Activated CD4-positive, alpha-beta T cell treated with anti-CD3 and anti-CD28 coated beads for 36 hours (primary cell): ENCODE data around the gene ALDOC. TPM values are rescaled to one million over a fixed set of nuclear protein-coding genes. Genes with fewer than 3 reads are reported as not detected.

Experiments used
- ATAC-seq: fragments of 200-7000 bp; cut with Tn5 transposase; one replicate; pipeline ENCODE4 v1.10.0; 2021; ENCODE audit warnings: mild to moderate bottlenecking, moderate library complexity
- CTCF ChIA-PET: fragments of 350-600 bp; sonication (Branson Sonifier 250); formaldehyde crosslinking; loops from one replicate; lab custom pipeline; 2021; ENCODE audit warnings: antibody characterized with exemption; lab: Charles Lee
- POLR2A ChIA-PET: fragments of 350-600 bp; sonication (Branson Sonifier 250); formaldehyde crosslinking; loops from one replicate; lab custom pipeline; 2021; ENCODE audit warnings: antibody characterized with exemption, inconsistent platforms; lab: Charles Lee
- DNase-seq: peaks from one replicate; pipeline ENCODE4 v3.0.0-alpha.2; 2020
- H3K27ac Mint-ChIP-seq: one replicate; pipeline ENCODE4 v1.8.0; 2021; ENCODE audit warnings: mixed read lengths
- H3K27me3 Mint-ChIP-seq: one replicate; pipeline ENCODE4 v1.8.0; 2021; ENCODE audit warnings: mixed read lengths
- H3K36me3 Mint-ChIP-seq: one replicate; pipeline ENCODE4 v1.8.0; 2021; ENCODE audit warnings: low read depth, mixed read lengths
- H3K4me1 Mint-ChIP-seq: one replicate; pipeline ENCODE4 v1.8.0; 2021; ENCODE audit warnings: mixed read lengths
- H3K4me3 Mint-ChIP-seq: one replicate; pipeline ENCODE4 v1.8.0; 2021; ENCODE audit warnings: mild to moderate bottlenecking, moderate library complexity, mixed read lengths
- H3K9me3 Mint-ChIP-seq: one replicate; pipeline ENCODE4 v1.8.0; 2021; ENCODE audit warnings: low read depth, mixed read lengths
- intact Hi-C, 2 experiments: fragments of 100-400 bp; cut with DNase I in 1 of 2; cut with micrococcal nuclease in 1 of 2; formaldehyde crosslinking; loops; one replicate each; pipeline versions ENCODE4 v1.14.2 to v1.15.1; 2022 to 2024; cut with DNase I, micrococcal nuclease
- total RNA-seq, 2 experiments: library from RNA; stranded (reverse); gene quantifications; one replicate each; pipeline ENCODE4 v1.2.3, GENCODE V29; 2021

ALDOC gene
- total RNA-seq, 2 experiments from 2014 or later, result 131 to 133 TPM

DNA sequence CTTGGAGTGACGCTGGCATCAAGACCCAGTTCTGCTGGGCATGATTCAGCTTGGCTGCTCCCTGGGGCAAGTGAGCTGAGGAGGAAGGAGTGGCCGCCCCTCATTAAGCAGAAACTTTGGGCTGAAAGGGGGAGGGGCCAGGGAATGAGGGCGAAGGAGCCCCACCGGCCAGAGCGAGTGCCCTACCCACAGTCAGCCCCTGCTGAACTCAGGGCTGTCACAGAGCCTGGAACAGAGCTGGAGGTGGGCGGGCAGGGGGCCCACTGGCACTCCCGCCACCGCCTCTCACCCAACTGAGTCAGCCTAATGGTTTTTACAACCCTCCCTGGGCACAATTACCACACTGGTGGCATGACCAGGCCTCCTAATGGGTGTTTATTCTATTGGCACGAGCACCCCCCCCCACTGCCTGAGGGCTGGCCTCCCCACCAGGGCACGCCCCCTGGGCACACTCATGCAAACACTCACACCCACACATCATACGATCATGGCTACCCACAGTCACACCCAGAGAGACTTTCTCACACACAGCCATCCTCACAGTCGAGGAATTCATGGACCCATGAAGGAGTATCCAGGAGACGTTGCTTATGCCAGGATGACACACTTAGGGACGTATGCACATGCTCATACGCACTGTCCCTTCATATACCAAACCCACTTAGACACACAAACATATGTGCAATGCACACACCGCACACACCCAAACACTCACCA lies 43.4 kb downstream of the ALDOC start:
- no peak for ATAC-seq
- intact Hi-C loops, result no loop called here
- Mint-ChIP-seq H3K4me1 (no peaks in the 10 kb centered on the region), H3K27me3 (no peaks in the 10 kb centered on the region), H3K27ac (no peak overlapping the region), H3K9me3 (no peaks in the 10 kb centered on the region), H3K4me3 (no peak overlapping the region), H3K36me3 (no peaks in the 10 kb centered on the region)
- DNase-seq, result no peak
- CTCF ChIA-PET, result no interaction called here
- POLR2A ChIA-PET, result no interaction called here

DNA sequence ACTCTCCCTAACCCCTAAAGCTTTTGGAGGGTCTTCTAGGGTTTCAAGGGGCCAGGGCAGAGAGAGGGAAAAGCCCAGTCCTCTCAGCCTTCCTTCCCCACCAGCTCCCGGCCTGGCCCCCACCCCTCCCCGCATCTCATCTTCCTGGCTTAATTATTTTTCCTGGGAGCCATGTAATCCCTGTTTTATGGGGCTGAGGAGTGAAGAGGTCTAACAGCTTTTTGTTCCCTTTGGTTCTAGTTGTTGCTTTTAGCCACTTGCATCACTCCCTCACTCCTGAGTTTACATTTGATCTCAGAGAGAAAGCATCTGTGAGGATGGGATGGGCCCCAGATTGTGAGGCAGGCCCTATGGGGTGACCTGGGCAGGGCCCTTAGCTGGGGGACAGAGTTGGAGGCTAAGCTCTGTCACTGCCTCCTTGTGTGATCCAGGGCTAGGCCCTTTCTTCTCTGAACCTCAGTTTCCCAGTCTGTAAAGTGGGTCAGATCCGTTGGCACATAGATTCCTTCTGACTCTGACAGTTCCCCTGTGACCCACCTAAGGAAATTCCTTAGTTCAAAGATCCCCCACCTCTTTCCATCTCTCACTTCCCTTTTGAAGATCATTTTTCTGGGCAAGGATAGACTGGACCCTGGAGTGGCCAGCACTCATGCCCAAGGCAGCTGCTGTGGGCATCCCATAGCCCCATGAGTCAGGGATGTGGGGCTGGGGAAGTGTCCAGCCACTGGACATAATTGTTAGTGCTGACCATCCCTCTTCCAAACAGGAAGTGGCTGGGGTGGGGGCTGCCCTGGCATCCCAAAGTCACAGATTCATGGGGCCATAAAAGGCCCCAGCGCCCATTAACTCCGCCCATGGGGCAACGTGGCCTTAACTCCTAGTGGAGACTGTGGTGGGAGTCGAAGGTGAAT lies 44.4 kb downstream of the ALDOC start:
- H3K9me3 Mint-ChIP-seq, result no peaks in the 10 kb centered on the region
- POLR2A ChIA-PET, result no interaction called here
- intact Hi-C loops, result no loop called here
- ATAC-seq, result no peak
- no peak overlapping the region for H3K4me3 Mint-ChIP-seq
- DNase-seq, result no peak
- H3K27me3 Mint-ChIP-seq, result no peaks in the 10 kb centered on the region
- H3K36me3 Mint-ChIP-seq, result no peaks in the 10 kb centered on the region
- H3K4me1 Mint-ChIP-seq, result no peaks in the 10 kb centered on the region
- H3K27ac Mint-ChIP-seq, result no peak overlapping the region
- CTCF ChIA-PET, result interaction anchor here (0.6 to 1.0 kb wide), 2 partner anchors 19 to 150 kb away, joined by 3 to 4 read pairs; no protein-coding TSS in a partner anchor

DNA sequence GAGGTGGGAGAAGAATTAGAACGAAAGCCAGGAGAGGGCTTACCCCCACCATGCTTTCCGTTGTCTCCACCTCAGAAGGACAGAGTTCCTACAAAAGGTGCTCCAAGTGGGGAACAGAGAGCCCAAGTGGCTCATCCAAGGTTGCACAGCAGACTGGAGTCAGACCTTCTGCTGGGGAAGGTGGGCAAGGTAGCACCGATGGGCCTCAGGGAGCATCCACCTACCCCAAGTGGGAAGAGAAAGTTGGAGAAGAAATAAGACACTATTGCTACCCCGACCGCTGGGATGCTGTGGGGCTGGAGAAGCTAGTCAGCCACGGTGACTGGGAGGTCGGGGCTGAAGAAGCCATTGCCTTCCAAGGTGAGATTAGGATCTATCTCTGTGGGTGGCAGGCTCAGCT lies 45.8 kb downstream of the ALDOC start:
- H3K4me3 Mint-ChIP-seq, result no peak overlapping the region
- no peaks in the 10 kb centered on the region for H3K36me3 Mint-ChIP-seq
- no peak overlapping the region for H3K27ac Mint-ChIP-seq
- ATAC-seq (no peak), DNase-seq (no peak)
- no peaks in the 10 kb centered on the region for H3K4me1 Mint-ChIP-seq
- no peaks in the 10 kb centered on the region for H3K27me3 Mint-ChIP-seq
- ChIA-PET POLR2A (no interaction called here), CTCF (no interaction called here)
- intact Hi-C loops, result no loop called here
- no peaks in the 10 kb centered on the region for H3K9me3 Mint-ChIP-seq

DNA sequence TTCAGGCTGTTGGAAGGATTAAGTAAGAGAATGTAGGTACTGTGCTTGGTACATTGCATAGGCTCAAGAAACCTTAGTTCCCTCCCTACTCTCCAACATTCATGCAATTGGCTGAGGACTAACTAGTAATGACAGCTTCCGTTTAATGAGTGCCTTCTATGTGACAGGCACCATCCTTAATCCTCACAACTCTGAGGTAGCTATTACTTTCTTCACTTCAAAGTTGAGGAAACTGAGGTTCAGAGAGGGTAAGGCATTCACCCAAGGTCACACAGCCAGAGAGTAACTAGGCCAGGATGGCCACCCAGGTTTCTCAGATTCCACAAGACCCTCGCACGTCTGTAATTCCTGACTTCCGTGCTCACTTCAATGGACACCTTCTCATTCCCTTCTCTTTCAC lies 46.4 kb downstream of the ALDOC start:
- Mint-ChIP-seq H3K27ac (no peak overlapping the region), H3K36me3 (no peaks in the 10 kb centered on the region), H3K4me1 (no peaks in the 10 kb centered on the region), H3K9me3 (no peaks in the 10 kb centered on the region), H3K27me3 (no peaks in the 10 kb centered on the region), H3K4me3 (no peak overlapping the region)
- ATAC-seq (no peak), DNase-seq (no peak)
- intact Hi-C loops, result no loop called here
- POLR2A ChIA-PET, result no interaction called here
- CTCF ChIA-PET, result interaction anchor here (0.5 kb wide), 1 partner anchor 154 kb away, joined by 3 read pairs; no protein-coding TSS in a partner anchor

DNA sequence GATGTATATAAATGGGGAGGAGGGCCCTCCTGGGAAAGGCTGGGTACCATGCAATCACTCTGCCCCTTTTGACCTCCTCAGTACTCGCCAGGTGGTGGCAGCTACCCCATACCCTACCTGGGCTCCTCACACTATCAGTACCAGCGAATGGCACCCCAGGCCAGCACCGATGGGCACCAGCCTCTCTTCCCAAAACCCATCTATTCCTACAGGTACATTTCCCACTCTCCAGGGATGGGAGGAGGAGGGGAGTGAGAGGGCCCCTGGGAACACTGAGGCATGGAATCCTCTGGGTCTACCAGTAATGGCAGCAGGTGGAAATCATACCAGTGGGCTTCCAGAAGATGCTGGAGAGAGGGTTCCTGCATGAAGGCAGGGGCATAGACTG lies 47.7 kb downstream of the ALDOC start:
- Mint-ChIP-seq H3K27me3 (no peaks in the 10 kb centered on the region), H3K4me3 (no peak overlapping the region), H3K36me3 (no peaks in the 10 kb centered on the region), H3K9me3 (no peaks in the 10 kb centered on the region), H3K4me1 (no peaks in the 10 kb centered on the region), H3K27ac (no peak overlapping the region)
- POLR2A ChIA-PET, result no interaction called here
- CTCF ChIA-PET, result interaction anchor here (0.7 kb wide), 1 partner anchor 94 kb away, joined by 3 read pairs; no protein-coding TSS in a partner anchor
- DNase-seq, result no peak
- intact Hi-C loops, result no loop called here
- ATAC-seq, result no peak

DNA sequence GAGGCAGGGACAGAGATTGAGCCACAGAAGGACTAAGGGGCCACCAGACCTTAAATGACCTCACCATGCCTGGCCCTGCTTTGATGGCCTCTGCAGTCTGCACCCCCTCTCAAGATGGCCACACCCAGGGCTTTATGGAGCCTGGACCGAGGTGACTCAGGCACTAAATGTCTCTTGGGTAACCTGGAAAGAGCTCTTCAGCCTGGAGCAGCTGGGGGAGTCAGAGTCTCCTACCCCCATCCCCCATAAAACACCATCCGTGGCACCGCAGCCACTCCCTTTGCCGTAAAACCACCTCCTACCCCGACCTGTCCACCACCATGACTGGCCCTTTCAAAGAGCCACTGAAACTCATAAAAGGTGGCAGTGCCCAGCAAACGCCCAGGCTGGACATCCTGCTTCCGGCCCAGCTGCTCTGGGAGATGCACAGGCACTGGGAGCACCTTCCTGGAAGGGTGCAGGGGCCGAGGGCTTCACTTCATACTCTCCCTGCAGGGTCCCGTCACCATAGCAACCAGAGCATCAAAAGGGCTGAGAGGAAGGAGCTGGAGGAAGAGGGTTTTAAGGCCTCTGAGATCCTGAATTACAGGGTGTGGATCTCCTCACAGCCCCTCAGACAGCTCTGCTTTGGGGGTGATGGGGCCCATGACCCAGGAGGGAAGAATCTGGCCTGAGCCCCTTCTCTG lies 48.2 kb downstream of the ALDOC start:
- no peak overlapping the region for H3K27ac Mint-ChIP-seq
- no peaks in the 10 kb centered on the region for H3K27me3 Mint-ChIP-seq
- no peaks in the 10 kb centered on the region for H3K36me3 Mint-ChIP-seq
- ATAC-seq (no peak), DNase-seq (no peak)
- ChIA-PET POLR2A (no interaction called here), CTCF (interaction anchor here (0.9 kb wide), 1 partner anchor 15 kb away, joined by 3 read pairs; no protein-coding TSS in a partner anchor)
- no peak overlapping the region for H3K4me3 Mint-ChIP-seq
- no peaks in the 10 kb centered on the region for H3K4me1 Mint-ChIP-seq
- intact Hi-C loops, result no loop called here
- no peaks in the 10 kb centered on the region for H3K9me3 Mint-ChIP-seq

DNA sequence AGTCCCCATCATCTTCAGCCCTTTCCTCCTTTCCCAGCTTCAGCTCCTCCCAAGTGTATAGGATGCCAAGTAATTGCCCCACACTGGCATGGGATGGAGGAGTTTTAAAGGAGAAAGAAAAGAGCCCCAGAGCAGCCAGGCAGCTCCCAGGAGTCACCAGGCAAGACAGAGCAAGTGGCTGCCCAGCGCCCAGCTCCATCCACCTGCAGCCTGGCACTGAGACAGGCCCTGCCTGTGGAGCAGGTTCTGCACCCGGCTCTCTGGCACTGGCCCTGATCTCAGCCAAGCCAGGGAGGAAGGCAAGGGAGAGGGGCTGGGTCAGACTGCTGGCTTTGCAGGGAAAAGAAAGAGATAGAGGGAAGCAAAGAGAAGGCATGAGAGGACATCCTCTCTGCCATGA lies 48.8 kb downstream of the ALDOC start:
- H3K36me3 Mint-ChIP-seq, result no peaks in the 10 kb centered on the region
- intact Hi-C loops, result no loop called here
- ChIA-PET CTCF (interaction anchor here (0.9 to 1.0 kb wide), 2 partner anchors 16 to 72 kb away, joined by 3 to 4 read pairs; no protein-coding TSS in a partner anchor), POLR2A (no interaction called here)
- no peak overlapping the region for H3K27ac Mint-ChIP-seq
- H3K27me3 Mint-ChIP-seq, result no peaks in the 10 kb centered on the region
- ATAC-seq, result no peak
- DNase-seq, result no peak
- no peak overlapping the region for H3K4me3 Mint-ChIP-seq
- no peaks in the 10 kb centered on the region for H3K9me3 Mint-ChIP-seq
- H3K4me1 Mint-ChIP-seq, result no peaks in the 10 kb centered on the region

GRCh38 chr17:28527181-28527681 lies 49.5 kb downstream of the ALDOC start:
- H3K36me3 Mint-ChIP-seq, result no peaks in the 10 kb centered on the region
- DNase-seq (no peak), ATAC-seq (no peak)
- H3K4me3 Mint-ChIP-seq, result no peak overlapping the region
- intact Hi-C loops, result no loop called here
- H3K4me1 Mint-ChIP-seq, result no peaks in the 10 kb centered on the region
- no peak overlapping the region for H3K27ac Mint-ChIP-seq
- no peaks in the 10 kb centered on the region for H3K27me3 Mint-ChIP-seq
- no peaks in the 10 kb centered on the region for H3K9me3 Mint-ChIP-seq
- ChIA-PET POLR2A (no interaction called here), CTCF (interaction anchor here (1.0 kb wide), 1 partner anchor 72 kb away, joined by 4 read pairs; no protein-coding TSS in a partner anchor)

GRCh38 chr17:28526381-28526780 lies 50.3 kb downstream of the ALDOC start:
- POLR2A ChIA-PET, result no interaction called here
- Mint-ChIP-seq H3K36me3 (no peaks in the 10 kb centered on the region), H3K4me3 (no peak overlapping the region), H3K27ac (no peak overlapping the region), H3K27me3 (no peaks in the 10 kb centered on the region), H3K4me1 (no peaks in the 10 kb centered on the region), H3K9me3 (no peaks in the 10 kb centered on the region)
- DNase-seq (no peak), ATAC-seq (no peak)
- intact Hi-C loops, result no loop called here
- CTCF ChIA-PET, result interaction anchor here (0.6 kb wide), 1 partner anchor 769 kb away, joined by 4 read pairs; no protein-coding TSS in a partner anchor

- ChIA-PET CTCF (no interaction called here), POLR2A (no interaction called here)
- Mint-ChIP-seq H3K27ac (no peak overlapping the region), H3K27me3 (no peaks in the 10 kb centered on the region), H3K4me1 (no peaks in the 10 kb centered on the region), H3K4me3 (no peak overlapping the region), H3K9me3 (no peaks in the 10 kb centered on the region), H3K36me3 (no peaks in the 10 kb centered on the region)
- intact Hi-C loops, result no loop called here
- ATAC-seq (no peak), DNase-seq (no peak)
Measured at GRCh38 chr17:28524476-28525424, 51.9 kb downstream of the ALDOC start.
